Suppressor macrophage treated with lipopolysaccharide for 1 hour (primary cell): ENCODE measurements around the gene CDK5.

Source experiments
- DNase-seq, 3 donors: peaks; one replicate each; pipeline ENCODE4 v3.0.0-alpha.2; 2020 to 2022

The CDK5 gene

GRCh38 chr7:151071032-151071866 is 13.6 kb upstream of the CDK5 start:
- DNase-seq, result no peak

DNA sequence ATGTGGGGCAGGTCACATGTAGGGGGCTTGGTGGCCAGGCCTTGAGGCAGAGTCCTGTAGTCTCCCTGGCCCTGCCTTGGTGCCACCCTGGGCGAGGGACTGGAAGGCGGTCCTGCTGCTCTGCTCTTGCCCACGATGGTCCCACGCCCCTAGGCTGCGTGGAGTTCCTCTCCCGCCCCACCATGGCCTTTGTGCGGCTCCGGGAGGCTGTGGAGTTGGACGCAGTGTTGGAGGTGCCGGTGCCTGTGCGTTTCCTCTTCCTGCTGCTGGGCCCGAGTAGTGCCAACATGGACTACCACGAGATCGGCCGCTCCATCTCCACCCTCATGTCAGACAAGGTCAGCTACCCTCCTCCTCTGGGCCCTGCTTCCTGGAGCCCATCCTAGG is 12.9 kb upstream of the CDK5 start:
- no peak for DNase-seq

DNA sequence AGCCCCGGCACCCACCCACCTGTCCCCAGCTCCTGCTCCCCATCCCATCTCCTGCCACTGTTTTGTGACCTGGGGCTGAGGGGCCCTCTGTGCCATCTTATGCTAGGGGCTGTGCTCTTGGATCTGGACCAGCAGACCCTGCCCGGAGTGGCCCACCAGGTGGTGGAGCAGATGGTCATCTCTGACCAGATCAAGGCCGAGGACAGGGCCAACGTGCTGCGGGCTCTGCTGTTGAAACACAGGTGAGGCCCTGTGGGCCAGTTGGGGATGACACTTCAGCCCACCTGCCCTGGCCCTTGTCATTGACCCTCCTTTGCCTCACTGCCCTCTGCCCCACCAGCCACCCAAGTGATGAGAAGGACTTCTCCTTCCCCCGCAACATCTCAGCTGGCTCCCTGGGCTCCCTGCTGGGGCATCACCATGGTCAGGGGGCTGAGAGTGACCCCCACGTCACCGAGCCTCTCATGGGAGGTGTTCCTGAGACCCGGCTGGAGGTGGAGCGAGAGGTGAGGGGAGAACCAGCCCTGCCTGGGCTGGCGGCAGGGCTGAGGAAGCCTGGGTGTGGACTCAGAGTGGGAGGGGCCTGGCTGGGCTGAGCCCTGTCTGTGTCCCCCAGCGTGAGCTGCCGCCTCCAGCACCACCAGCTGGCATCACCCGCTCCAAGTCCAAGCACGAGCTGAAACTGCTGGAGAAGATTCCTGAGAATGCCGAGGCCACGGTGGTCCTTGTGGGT is 12.3 kb upstream of the CDK5 start:
- no peak for DNase-seq

- DNase-seq, result no peak
These were observed 10.5 kb upstream of the CDK5 start for GRCh38 chr7:151068069-151068773.

GRCh38 chr7:151066273-151066974 is 8.7 kb upstream of the CDK5 start:
- no peak for DNase-seq

DNA sequence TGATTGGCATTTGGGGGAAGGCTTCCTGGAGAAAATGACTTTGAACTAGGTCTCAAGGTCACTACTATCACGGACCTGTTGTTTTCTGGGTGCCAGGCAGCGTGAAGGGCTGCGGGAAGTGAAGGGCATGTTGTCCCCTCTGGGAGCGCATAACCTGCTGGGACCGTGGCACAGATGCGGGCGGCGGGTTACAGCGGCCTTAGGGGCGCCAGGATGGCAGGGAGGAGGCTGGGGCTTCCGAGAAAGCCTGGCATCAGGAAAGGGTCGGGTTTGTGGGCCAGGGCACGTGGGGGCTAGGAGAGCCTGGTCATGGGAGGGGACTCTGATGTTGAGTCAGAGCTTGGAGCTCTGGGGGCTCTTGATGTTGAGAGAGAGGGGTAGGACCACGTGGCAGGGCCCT is 7.8 kb upstream of the CDK5 start:
- DNase-seq, result no peak

- no peak for DNase-seq
These were observed 7.3 kb upstream of the CDK5 start for GRCh38 chr7:151064993-151065392.

- no peak for DNase-seq
These were observed 6.8 kb upstream of the CDK5 start for GRCh38 chr7:151064454-151064853.

GRCh38 chr7:151063212-151063561 is 5.5 kb upstream of the CDK5 start:
- no peak for DNase-seq

DNA sequence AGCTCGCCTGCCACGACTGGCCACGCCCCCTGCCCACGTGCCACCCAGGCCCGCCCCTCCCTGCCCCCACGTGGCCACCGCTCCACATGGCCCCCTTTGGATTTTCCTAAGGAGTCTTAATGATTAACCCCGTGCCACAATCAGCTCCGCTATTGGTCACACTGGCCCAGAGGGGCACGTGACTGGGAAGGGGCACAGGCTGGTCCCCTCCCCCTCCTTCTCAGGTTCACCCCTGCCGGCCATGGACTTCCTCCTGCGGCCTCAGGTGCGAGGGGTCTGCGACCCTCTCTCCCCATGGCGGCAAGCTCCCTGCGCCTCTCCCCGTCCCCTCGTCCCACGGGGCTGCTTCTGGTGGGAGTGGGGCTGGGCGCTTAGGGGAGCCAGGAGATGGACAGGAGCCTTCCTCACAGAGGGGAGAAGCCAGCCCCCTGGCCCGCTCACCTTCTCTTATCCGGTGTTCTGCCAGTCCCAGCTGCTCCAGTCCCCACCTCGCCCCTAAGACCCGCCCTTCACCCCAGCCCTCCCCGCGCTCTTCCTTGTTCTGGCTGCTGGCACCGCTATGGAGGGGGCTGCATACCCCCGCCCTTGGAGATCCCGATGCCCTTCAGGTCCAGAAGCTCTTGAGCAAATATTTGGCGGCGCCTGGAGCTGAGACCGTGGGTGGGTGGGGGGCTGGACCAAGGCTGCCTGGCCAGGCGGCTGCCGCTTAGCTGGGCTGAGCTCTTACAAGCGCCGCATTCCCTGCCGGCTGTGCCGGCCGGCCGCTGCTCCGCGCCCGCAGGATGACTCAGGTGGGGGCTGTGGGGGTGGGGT is 4.9 kb upstream of the CDK5 start:
- peak in 2 of 3 donors; percentile 4 to 26 for DNase-seq

GRCh38 chr7:151062111-151062398 is 4.4 kb upstream of the CDK5 start:
- DNase-seq, result no peak

GRCh38 chr7:151061213-151062110 is 3.8 kb upstream of the CDK5 start:
- no peak for DNase-seq

GRCh38 chr7:151060416-151061212 is 2.9 kb upstream of the CDK5 start:
- peak; percentile 10 to 31 (median 24) for DNase-seq

DNA sequence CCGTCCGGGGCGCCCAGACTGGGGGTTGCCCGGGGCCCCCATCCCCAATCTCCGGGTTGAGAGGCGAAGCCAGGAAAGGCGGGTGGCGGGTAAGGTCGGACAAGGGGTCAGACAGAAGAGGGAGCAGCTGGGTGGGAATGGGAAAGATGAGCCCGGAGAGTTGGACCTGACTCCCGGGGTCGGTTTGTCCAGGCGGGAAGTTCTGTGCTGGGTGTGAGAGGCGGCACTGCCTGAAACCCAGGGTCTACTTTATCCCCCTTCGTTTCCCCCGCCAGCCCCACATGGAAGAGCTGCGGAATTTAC is 2.4 kb upstream of the CDK5 start:
- DNase-seq, result no peak

GRCh38 chr7:151059367-151060112 is 1.8 kb upstream of the CDK5 start, which contains the start of gene SLC4A2:
SLC4A2 (plus strand) TSS chr7:151059589; CDS start chr7:151061988, 2,399 bp downstream.
- peak; percentile 64 to 90 (median 68) for DNase-seq

DNA sequence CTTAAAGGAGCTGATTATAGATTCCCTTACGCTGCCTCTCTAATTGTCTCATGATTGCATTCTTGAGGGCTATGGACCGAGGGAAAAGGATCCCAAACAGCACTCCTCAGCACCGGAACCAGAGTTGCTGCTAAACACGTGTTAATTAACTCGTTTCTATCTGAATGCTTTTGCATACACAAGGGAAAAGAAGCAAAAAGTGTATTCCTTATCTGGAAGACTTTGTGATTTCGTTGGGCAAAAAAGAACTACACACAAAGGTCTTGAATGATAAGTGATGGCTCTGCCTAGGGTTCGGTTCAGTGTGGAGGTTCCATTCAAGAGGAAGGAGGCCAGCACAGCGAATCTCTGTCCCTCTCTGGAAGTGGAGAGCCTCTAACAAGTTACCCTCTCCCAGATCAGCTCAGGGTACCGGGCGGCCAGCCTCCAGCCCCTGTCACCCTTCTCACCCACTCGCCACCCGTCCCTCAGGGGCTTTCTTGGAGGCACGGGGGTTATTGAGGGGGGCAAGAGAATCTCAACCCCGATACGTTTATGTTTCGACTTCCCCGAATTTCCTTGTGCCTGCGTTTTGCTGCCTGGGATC is 1.2 kb upstream of the CDK5 start:
- DNase-seq, result peak; percentile 24 to 31 (median 30)

GRCh38 chr7:151057989-151058780 is 488 bp upstream of the CDK5 start:
- peak; percentile 99 for DNase-seq
